NCI-H2196 treated with DMSO at 0.1 percent for 48 hours (cell line): ENCODE data around the gene E2F1.
A peak's percentile ranks its signal among the peaks of the same experiment; 100 is the strongest.

ENCODE experiments used
- DNase-seq: peaks from one replicate; lab custom pipeline; 2025; ENCODE audit not compliant: unreplicated experiment; lab: John Stamatoyannopoulos, UW

The E2F1 gene

GRCh38 chr20:33687993-33688937 lies 2.1 kb upstream of the E2F1 start:
- DNase-seq = no peak

- no peak for DNase-seq
These were observed 1.3 kb upstream of the E2F1 start for GRCh38 chr20:33687370-33687915.

- DNase-seq = no peak
These were observed 790 bp upstream of the E2F1 start for GRCh38 chr20:33686984-33687366.

GRCh38 chr20:33685328-33686099 lies 671 bp downstream of the E2F1 start:
- peak; percentile 19 for DNase-seq

GRCh38 chr20:33684533-33685327 lies 1.5 kb downstream of the E2F1 start:
- DNase-seq = no peak

- DNase-seq = no peak
These were observed 4.3 kb downstream of the E2F1 start for GRCh38 chr20:33681728-33682353.

- DNase-seq = no peak
These were observed 4.9 kb downstream of the E2F1 start for GRCh38 chr20:33681288-33681687.

GRCh38 chr20:33680686-33681085 lies 5.5 kb downstream of the E2F1 start:
- no peak for DNase-seq

- DNase-seq = no peak
These were observed 6.3 kb downstream of the E2F1 start for GRCh38 chr20:33679758-33680485.

- no peak for DNase-seq
These were observed 8.0 kb downstream of the E2F1 start for GRCh38 chr20:33677991-33678702.

GRCh38 chr20:33676652-33677645 lies 9.2 kb downstream of the E2F1 start:
- no peak for DNase-seq

GRCh38 chr20:33676121-33676520 lies 10.1 kb downstream of the E2F1 start:
- DNase-seq = no peak

- DNase-seq = no peak
These were observed 10.8 kb downstream of the E2F1 start for GRCh38 chr20:33675136-33675959.

GRCh38 chr20:33674294-33675135 lies 11.7 kb downstream of the E2F1 start, which contains the start of gene NECAB3:
Gene NECAB3 (minus strand): TSS chr20:33674428. CDS start chr20:33674352, 76 bp downstream.
- peak; percentile 51 for DNase-seq

- no peak for DNase-seq
These were observed 12.5 kb downstream of the E2F1 start for GRCh38 chr20:33673410-33674293.
